Adrenal gland (tissue), 5 donors: Measurements from ENCODE around the gene TMEM89.

Experiments used
- CTCF ChIP-seq, 6 experiments: fragments of 450-650 bp in 4 of 6; fragments of 200-600 bp in 2 of 6; sonication (generic) in 1 of 6; IDR thresholded peaks; 1 replicate in 5 of 6; 2 replicates in 1 of 6; pipeline versions ENCODE4 v1.5.1 to v1.8.0; 2016 to 2021; ENCODE audit warnings: antibody characterized with exemption in 6 of 6, mild to moderate bottlenecking in 2 of 6, moderate library complexity in 1 of 6
- POLR2A ChIP-seq, 2 donors: fragments of 450-650 bp; IDR thresholded peaks; one replicate each; pipeline ENCODE4 v1.6.1; 2017; ENCODE audit warnings: antibody characterized with exemption in 2 of 2, mild to moderate bottlenecking in 2 of 2, moderate library complexity in 1 of 2
- donor health status: DM: no; HTN: no; CAD: no.

DNA sequence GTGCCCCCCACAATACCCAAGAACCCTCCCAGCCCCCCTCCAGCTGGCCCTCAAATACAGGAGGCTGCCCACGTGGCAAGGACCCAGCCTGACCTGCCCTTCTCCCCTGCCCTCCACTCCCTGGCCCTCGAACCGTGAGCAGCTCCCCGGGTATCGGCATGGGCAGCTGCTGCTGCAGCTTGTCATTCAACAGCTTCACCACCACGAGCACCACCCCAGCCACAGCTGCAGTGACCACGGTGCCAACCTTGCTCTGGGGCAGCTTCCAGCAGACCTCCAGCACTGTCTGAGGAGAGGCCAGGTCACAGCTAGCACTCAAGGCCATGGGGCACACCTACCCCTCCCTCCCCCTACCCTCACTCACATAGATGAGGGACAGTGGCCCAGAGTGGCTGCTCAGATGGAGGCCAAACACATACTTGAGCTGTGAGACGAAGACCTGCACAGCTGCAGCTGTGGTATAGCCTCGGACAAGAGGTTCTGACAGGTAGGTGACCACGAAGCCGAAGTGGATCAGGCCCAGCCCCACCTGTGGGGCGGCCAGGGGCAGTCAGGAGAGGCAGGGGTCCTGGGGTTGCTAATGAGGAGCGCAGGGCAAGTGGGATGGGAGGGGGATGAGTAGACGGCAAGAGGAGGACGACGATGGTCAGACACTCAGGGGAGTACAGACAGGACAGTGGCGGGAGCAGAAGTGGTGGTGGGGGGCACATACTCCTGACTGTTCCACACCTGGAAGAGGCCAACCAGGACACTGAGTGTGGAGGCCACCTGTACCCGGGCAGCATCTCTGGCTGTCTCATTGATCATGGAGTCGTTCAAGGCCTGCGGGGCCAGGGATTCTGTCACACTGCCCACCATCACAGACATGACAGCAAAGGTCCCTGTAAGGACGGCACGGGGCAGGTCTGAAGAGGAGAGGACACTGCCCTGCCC, 10.2 kb upstream of the TMEM89 start:
- no peak for TF ChIP-seq POLR2A (IDR thresholded peaks at IDR 0.05)
- TF ChIP-seq CTCF (IDR thresholded peaks at IDR 0.05): no peak
